Retina (tissue), 1 donor: ENCODE data around the gene SH3TC1.

Experiments used
- DNase-seq: peaks from one replicate; pipeline ENCODE4 v3.0.0-alpha.2; 2016

The SH3TC1 gene

DNA sequence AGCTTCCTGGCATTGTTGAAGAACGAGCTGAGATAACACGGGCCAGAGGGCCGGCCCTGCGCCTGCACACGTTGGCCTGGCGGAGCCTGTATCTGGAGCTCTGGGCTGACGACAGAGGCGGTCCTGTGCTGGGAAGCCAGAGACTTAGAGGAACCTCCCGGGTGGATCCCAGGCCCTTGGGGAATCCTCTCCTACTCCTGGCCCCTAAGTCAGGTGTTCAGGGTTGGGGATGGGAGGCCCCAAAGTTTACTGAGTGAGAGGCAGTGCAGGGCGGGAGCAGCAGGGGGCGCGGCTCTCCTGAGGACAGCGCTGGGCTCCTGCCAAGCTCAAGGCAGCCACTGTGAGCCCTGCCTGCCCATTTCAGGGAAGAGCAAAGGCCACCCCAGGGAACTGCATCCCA lies 68.0 kb downstream of the SH3TC1 start:
- DNase-seq: no peak

DNA sequence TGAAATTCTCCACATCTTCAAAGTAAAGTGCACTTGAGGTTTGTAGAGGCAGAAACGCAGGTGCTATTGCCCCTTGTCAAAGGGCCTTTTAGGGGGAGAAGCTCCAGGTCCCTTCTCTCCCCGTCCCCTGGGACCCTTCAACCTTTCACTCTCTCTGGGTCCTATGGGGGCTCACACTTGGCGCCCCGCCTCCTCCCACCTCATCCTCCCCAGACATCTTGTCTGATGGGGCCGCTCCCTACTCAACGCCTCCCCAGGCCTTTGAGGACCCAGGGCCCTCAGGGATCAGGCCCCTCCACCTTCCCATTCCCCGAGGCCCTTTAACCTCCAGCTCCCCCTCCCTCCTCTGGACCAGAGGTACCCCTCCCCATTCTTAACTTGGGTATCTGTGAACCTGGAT lies 69.1 kb downstream of the SH3TC1 start:
- no peak for DNase-seq

DNA sequence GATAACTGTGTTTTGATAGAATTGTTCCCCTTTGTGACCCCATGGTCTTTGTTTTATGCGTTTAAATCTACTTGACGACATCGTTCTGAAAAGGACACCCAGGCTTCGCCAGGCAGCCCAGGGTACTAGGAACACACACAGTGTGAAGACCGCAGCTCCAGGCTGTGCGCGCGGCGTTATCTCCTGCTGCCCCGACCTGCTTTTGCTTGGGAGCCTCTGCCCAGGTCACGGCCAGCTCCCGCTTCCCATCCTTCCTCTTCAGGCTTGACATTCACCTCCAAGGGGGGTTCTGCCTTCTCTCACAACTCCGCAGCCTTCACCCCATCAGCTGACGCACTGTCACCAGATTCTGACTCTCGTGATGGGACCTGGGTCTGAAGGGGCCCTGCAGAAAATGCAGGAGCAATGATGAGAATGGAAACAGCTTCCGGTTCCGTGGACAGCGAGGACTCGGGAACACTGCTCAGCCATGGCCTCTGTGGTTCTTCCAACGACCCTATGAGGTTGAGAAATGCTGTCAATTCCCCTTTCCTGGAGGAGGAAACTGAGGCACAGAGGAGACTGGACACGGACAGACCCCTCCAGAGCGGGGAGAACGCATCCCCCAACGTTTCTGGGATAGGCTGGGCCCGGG lies 69.9 kb downstream of the SH3TC1 start:
- DNase-seq: no peak

DNA sequence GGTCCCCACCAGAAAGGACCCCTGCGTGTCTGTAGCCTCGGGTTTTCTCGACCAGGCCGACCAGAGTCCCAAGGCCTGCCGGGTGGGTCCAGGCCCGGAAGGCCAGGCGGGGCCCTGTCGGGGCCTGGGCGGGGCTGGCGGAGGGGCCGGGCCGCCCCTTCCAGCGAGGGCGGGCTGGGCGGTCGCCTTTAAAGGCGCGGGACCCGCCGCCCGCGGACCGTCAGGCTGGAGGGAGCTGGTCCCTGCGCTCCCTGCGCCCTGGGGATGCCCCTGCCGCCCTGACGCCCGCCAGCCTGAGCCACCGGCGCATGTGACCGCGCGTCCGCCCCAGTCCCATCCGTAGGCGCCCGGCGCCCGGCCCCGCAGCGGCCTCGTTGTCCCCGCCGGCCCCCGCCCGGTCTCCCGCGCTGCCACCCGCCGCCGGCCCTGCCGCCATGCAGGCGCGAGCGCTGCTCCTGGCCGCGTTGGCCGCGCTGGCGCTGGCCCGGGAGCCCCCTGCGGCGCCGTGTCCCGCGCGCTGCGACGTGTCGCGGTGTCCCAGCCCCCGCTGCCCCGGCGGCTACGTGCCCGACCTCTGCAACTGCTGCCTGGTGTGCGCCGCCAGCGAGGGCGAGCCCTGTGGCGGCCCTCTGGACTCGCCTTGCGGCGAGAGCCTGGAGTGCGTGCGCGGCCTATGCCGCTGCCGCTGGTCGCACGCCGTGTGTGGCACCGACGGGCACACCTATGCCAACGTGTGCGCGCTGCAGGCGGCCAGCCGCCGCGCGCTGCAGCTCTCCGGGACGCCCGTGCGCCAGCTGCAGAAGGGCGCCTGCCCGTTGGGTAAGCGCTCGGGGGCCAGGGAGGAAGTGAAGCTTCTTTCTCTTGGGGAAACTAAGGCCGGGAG lies 70.7 kb downstream of the SH3TC1 start, which contains the start of gene HTRA3:
Gene HTRA3, plus strand, starts transcription at position 220 of the 883 bp plus-strand sequence. Its CDS starts 215 bp downstream, at position 435.
- peak; percentile 60 for DNase-seq

DNA sequence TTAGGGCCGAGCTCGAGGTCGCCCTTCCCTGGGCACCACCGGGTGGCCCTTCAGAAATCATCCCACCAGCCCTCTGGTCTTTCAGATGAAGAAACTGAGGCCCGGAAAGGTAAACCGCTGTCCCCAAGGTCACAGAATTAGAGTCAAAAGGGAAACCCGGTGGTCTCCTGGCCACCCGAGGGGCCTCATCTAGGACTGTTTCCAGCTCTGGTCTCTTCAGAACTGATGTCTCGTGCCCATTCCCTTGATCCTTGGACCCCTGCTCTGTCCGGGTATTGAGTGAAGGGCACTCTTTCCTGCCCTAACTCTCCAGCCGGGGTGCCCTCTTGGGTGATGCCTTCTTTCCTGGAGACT lies 71.3 kb downstream of the SH3TC1 start:
- no peak for DNase-seq

DNA sequence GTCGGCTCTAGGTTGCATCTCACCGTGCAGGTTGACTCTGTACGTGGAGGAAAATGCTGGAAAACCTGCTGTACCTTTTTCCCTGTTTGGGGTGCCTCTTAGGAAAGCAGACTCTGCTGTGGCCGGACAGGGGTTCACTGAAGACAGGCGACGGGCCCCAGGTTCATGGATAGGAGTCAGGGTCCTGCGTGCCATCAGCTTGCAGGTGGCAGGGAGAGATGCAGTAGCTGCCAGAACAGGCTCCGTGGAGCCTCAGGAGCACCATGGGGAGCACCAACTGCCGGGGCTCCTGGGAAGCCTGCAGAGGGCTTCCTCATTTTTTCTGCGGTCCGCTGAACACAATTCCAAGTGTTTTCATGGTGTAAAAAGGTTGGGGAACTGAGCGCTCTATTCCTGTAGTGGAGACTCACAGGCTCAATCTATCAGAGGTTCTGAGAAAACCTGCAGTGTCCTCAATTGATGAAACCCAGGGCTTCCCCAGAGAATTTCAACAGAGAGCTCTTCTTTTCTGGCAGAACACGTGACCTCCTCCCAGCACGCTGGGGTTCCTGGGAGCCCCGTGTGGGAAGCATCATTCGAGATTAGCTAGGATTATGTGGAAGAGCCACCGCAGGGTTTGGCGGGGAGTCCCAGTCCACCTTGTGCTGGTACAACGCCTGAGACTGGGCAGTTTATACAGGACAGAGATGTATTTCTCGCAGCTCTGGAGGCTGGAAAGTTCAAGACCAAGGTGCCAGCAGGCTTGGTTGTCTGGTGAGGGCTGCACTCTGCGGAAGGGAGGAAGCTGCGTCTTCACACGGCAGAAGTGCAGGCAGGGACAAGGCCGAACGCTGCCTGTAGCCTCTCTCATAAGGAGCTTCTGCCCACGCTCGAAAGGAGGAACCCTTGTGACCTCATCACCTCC lies 72.1 kb downstream of the SH3TC1 start:
- no peak for DNase-seq

DNA sequence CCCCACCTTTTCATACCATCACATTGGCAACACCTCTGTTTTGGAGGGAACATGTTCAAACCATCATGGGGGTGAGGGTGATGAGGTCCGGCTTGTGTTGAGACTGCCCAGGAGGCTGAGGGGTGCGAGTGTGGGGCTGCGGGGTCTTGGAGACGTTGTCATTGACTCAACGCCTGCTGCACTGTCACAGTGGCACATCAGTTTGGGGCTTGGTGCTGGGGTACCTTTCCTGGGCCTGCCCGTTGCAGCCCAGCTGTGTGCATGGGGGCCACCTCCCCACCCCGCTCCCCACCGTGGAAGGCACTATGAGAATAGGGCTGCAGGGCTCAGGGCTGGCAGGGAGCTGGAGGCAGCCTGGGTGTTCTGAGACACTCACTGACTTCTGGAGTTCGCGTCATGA lies 72.7 kb downstream of the SH3TC1 start:
- no peak for DNase-seq

DNA sequence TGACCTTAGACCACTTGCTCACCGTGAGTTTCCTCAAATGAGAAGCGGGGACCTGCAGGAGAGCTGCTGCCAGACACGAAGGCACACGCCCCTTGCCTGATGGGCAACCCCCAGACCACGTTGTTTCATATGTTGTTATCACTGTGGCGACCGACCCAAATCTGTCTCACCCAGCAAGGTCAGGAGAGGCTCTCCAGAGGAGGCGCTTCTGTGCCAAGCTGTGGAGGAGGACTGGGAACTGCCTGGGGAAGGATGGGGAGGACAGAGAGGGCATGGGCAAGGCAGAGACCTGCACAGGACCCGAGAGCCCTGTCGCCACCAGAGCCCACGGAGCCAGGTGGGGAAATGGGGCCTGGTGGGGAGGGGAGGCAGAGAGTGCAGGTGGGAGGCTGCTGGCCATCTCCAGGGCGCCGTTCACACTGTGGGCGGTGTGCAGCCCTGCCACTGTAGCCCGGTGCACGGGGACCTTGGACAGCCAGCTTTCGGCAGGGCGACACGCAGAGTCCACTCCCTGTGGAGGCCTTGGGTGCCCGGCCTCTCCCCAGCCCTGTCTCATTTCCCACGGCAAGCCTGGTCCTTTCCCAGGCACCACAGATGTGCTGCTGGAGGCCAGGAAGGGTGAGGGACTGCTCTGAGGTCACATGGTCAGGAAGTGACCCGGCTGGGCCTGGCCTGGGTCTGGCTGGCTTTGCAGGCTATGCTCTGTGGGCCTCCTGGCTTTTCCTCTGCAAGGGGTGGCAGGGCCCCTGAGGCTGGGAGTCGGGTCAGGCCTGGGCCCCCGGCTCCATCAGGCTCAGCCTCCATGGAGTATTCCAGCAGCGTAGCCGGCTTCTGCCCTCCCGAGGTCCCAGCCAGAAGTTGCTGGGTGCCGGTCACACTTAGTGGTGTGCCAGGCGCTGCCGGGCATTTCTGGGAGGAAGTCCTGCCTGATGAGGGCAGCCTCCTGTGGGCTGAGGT lies 73.7 kb downstream of the SH3TC1 start:
- DNase-seq: no peak

DNA sequence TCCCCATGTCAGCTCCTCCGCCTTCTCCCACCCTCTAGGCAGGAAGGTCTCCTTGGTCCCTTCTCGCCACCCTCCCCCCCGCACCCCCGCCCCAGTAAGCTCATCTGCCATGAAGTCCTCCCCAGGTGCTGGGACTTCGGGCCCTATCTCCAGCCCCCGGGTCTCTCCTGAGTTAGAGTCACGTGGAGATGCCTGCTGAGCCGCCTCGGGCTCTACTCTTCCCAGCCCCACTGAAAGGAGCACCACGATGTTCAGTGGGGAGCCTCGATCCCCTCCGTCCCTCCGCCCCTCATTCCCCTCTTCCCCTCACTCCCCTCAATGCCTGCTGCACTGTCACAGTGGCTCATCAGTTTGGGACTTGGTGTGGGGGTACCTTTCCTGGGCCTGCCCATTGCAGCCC lies 74.4 kb downstream of the SH3TC1 start:
- DNase-seq: no peak

DNA sequence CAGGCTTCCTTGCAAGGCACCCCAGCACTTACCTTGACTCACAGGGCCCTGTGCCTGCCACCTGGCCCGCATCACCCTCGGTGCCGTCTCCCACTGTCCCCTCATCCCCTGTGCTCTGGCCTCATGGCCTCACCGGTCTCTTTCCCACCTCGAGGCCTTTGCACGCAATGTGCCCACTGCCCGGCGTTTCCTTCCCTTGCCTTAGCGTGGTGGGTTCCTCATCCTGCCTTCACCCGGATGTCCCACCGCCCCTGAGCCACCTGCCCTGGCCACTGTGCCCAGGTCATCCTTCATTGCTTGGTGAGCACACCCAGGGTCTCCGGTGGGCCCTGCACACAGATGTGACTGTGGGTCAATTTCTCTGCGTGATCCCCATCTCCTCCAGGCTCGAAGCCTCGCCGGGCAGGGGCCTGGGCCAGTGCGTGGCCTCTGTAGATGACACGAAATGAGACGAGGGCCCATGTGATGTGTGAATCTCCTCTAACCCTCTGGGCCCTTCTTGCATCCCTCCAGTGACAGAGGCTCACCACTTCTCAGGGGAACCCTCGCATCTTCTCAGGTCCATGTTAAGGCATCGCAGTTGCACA lies 75.1 kb downstream of the SH3TC1 start:
- DNase-seq: no peak

DNA sequence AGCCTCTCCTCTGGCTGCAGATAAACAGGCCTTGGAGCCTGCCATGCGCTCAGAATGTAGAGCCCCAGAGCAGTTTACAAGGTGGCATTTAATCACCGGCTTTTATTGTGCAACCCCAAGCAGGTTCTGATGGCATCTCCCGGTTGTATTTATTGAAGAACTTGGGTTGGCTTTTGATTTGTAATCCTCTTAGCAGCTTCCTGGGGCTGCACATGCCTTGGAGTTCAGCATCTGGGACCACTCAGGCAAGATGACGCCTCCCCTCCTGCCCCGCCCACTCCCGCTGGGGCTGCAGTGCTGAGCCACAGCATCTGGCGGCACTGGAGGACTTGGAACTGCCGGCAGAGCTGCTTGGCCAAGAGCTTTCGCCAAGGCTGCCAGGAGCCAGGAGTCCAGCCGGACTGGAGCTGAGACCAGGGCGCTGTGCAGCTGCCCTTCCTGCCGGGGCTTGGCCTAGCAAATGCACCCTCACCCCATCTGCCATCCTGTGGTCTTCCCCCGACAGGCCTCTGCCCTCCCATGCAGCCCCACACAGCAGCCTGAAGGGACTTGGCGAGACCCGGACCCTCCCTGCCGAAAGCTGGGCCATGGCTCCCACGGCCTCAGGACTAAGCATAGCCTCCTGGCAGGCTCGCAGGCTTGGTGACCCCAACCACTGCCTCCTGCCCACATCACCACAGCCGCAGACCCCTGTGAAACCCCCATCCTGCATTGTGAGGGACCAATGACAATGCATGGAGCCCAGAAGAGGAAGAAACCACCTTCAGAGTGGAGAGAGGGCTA lies 75.9 kb downstream of the SH3TC1 start:
- peak; percentile 89 for DNase-seq

DNA sequence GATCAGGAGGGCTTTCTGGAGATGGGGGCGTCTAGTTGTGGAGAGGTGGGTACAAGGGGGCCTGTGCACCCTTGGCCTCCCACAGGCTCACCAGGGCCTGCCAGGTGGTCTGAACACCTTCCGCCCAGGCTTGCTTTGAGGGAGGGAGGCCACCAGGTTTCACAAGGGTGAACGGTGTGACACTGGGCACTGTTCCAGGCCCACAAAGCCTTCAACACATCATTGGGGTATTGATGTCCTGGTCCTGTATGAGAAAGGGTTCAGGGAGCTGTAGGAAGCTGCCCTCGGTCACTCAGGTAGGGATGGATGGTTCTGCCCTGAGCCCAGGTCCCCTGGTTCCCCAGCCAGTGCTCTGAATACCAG lies 76.4 kb downstream of the SH3TC1 start:
- DNase-seq: no peak

DNA sequence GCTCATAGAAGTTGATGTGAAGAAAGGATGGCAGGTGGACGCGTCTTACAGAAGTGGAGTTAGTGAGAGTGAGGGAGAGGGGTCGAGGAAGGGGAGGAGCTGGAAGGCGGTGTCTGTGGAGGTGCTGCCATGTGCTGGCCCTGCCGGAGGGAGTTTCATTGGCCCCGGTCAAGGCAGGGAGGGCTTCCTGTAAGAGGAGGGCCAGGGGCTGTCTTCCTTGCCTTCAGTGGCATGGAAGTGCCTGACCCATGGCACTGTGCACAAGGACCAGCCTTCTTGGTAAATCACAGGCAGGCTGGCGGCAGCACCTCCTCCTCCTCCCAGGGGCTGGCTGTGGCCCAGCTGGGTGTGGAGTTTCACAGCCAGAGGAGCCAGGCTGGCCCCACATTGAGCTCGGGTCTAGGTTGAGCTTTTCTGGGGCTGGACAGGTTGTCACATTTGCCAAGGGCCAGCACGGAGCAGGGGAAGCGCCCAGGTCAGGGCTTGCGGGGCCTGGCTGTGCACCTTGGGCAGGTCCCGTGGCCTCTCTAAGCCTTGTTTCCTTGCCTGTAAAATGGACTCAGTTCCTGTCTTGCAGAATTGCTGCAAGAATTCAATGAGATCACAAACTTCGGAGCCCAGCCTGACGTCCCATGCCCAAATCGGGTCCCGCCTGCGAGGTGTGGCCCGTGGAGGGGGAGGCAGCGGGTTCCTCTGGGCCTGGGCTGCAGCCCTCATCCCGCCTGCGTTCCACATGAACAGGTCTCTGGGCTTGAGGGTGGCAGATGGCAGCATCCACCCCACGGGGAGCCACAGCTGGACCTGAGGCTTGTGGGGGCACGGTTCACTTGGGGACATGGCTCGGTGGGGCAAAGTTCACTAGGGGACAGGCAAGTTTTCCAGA lies 77.5 kb downstream of the SH3TC1 start:
- no peak for DNase-seq

DNA sequence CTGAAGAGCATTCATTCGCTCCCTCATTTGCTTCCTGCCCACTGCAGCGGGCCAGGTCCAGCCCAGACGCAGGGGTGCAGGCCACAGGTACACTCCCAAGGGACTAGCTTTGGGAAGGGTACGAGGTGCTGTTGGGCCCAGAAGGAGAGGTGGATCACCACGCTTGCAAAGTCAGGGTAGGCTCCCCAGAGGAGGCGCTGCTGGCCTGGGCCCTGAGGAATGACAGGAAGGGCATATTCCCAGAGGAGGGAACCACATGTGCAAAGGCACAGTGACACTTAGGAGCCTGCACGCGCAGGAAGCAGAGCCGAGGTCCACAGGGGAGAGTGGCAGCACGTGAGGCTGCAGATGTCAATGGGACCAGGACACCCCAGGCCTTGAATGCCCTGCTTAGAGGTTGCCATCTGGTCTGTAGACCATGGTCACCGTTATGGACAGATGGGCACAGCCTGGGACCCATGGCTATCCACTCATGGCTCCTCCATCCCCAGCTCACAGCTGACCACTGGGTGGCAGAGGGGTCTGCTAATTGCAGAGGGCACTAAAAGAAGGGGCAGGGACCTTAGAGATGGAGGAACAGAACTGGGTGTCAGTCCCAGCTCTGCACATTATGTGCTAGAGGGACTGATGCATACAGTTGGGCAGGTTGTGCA lies 78.4 kb downstream of the SH3TC1 start:
- DNase-seq: no peak

DNA sequence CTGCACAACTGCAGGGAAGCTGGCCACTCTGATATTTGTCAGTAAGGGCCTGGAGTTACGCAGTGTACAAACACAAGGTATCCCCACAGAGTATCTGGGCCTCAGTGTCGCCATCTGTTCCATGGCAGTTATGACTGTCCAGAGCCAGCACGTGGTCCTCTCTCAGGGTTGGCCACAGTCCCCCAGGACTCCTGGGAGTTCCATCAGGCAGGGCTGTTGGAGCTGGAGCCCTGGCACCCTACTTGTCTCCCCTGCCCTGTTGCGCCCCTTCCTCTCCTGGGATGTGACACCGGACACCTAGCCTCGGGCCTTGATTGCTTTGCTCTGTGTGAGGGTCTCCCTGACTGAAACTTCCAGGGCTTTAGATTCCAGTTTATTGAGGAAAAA lies 78.9 kb downstream of the SH3TC1 start:
- DNase-seq: no peak

DNA sequence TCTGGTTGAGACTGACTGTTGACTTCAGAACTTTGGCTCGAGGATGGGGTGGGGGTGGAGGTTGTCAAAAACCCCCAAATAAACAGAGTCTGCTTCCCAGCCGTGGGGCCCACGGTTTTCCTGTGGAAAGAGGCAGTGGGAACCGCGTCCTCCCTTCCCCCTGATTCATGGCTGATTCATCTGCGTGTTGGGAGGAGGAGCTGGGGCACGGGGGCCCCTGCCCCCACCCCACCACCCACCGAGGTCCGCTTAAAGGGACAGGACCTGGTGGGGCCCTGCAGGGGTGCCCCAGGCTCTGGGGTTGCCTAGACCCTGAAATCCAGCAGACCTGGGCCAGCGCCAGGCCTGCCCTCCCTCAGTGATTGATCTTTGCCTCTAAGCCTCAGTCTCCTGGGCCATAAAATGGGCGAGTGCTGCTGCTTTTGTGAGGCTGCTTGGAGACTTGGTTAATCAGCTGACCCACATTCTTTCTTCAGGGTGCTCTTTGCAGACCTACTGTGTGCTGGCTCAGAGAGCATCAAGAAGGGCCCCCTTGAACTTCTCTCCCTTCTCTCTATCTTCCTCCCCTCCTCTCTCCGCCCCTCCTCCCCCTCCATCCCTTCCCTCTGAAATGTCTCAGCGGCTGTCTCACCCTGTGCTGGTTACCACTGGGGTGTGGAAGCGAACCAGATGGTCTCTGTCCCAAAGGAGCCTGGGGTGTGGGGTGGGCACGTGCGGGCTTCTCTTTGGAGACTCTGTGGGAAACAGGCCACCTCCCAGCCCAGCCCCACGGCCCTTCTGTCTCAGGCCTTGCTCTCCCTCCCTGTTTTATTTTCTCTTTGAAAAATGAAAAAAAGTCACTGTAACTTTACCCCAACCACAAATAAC lies 79.6 kb downstream of the SH3TC1 start:
- DNase-seq: no peak

DNA sequence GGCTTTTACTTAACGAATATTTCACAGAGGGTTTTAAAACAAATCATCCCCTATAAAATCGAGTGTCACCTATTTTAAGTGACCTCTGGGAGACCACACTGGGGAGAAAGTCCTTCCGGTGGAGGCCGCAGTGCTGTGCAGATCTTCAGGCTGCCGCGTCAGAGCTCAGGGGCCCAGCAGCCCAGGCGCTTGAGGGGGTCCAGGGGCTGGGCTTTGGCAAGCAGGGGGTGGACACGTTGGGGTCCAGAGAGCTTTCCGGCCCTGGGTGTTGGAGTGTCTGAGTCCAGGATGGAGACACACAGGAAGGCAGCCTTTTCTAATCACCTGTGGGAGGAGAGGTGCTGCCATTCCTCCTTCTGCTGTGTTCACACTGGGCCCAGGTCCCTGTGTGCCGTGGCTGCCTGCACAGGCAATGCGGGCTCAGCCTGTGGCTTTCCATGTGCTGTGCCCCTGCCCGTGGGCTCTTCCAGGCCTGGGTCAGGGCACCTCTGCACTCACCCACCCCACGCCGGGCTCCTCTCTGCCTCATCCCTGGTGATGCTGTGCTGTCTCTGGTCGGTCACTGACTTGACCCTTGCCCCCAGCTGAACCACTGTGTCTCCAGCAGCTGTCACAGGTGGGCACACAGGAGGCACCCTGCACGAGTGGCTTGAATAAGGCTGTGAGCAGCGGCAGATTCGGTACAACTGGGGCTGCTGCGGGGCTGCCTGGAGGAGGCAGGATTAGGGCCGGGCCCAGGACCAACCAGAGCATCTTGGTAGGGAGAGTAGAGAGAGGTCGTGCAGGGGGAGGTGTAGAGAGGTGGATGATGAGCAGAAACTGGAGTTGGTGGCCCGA lies 80.4 kb downstream of the SH3TC1 start:
- DNase-seq: no peak
